NT2/D1 (cell line): ENCODE measurements around the gene MCL1.
"Not testable (repeated sequence)": the region's sequence is repeated elsewhere in the genome, so short reads cannot be mapped to it uniquely, and the experiment has no call there.

ENCODE experiments used
- DNase-seq: peaks from one replicate; pipeline ENCODE4 v3.0.0-alpha.2; 2011; ENCODE audit warnings: low read depth, low spot score
- H3K27me3 ChIP-seq: 2 replicates; pipeline ENCODE4 v1.6.0; 2011; ENCODE audit warnings: mild to moderate bottlenecking; ENCODE audit not compliant: insufficient read length, insufficient read depth
- H3K36me3 ChIP-seq: 2 replicates; pipeline ENCODE4 v1.6.1; 2011; ENCODE audit warnings: mild to moderate bottlenecking, low read length, mixed read lengths; ENCODE audit not compliant: insufficient read depth, insufficient read length
- H3K4me1 ChIP-seq: 2 replicates; pipeline ENCODE4 v1.5.1; 2011; ENCODE audit not compliant: insufficient read depth, insufficient read length
- H3K4me3 ChIP-seq: 2 replicates; pipeline ENCODE4 v1.5.1; 2011; ENCODE audit warnings: low read depth; ENCODE audit not compliant: insufficient read length
- H3K9ac ChIP-seq: 2 replicates; pipeline ENCODE4 v1.6.0; 2011; ENCODE audit warnings: low read depth; ENCODE audit not compliant: insufficient read length
- H3K9me3 ChIP-seq: 2 replicates; pipeline ENCODE4 v1.5.1; 2011; ENCODE audit warnings: mild to moderate bottlenecking, low read length; ENCODE audit not compliant: insufficient read depth
- SUZ12 ChIP-seq: IDR thresholded peaks from 2 replicates; pipeline ENCODE4 v1.6.1; 2011; ENCODE audit not compliant: insufficient read length, insufficient read depth; ENCODE audit errors: extremely low read depth
- YY1 ChIP-seq: IDR thresholded peaks from 2 replicates; pipeline ENCODE4 v1.6.1; 2011; ENCODE audit not compliant: insufficient read length, insufficient read depth
- ZNF274 ChIP-seq: IDR thresholded peaks from 2 replicates; pipeline ENCODE4 v1.6.1; 2011; ENCODE audit warnings: mild to moderate bottlenecking, low read depth, low read length

Gene MCL1

DNA sequence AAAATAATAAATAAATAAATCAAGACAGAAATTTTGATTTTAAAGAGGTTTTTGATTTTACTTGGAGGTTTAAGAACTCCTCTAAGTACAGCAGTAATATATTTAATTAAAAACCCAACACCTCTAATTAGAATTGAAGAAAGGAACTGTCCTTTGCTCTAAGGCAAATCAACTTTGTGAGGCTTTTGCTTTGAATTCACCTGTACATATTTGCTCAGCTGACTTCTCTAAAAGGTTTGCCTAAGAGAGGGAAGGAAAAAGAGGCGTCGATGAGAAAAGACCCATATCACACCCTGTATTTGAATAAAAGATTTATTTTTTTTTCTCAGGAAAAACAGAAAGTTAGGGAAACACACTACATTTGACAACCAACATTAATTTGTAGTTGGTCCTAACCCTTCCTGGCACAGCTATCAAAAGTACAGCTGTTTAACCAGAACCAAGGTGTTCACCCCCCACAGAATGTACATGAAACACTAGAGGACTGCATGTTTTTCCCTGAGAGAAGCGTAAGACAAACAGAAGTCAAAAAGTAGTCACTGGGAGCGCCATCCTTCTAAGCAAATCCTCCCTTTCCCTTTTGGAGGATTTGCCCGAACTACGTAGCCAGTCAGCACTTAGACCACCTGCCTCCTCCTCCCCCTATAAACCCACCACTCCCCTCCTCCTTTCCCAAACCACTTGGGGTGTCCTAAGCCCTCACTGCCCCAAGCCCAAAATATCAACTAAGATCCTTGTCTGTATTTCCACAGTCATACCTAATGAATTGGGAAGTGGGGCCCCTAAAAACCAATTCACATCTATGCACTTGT lies 4.9 kb downstream of the MCL1 start:
- Histone ChIP-seq H3K9me3 (no peaks in the 10 kb centered on the region), H3K4me3 (peak overlapping the region; percentile 100), H3K27me3 (no peaks in the 10 kb centered on the region), H3K4me1 (peaks cover 6% of the 10 kb centered on the region), H3K9ac (no peak overlapping the region), H3K36me3 (peaks cover 70% of the 10 kb centered on the region)
- TF ChIP-seq YY1 (no peak), ZNF274 (no peak), SUZ12 (no peak)
- DNase-seq = no peak

DNA sequence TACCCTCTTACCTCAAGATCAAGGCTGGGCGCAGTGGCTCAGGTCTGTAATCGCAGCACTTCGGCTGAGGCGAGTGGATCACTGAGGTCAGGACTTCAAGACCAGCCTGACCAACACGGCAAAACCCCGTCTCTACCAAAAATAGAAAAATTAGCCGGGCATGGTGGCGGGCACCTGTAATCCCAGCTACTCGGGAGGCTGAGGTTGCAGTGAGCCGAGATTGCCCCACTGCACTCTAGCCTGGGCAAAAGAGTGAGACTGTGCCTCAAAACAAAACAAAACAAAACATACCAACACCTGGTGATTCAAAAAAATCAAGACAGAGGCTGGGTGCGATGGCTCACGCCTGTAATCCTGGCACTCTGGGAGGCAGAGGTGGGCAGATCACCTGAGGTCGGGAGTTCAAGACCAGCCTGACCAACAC lies 5.8 kb downstream of the MCL1 start:
- not testable (repeated sequence) for H3K9ac ChIP-seq, DNase-seq, H3K27me3 ChIP-seq, H3K9me3 ChIP-seq, H3K4me3 ChIP-seq, H3K4me1 ChIP-seq
- H3K36me3 ChIP-seq = peaks cover 66% of the 10 kb centered on the region

DNA sequence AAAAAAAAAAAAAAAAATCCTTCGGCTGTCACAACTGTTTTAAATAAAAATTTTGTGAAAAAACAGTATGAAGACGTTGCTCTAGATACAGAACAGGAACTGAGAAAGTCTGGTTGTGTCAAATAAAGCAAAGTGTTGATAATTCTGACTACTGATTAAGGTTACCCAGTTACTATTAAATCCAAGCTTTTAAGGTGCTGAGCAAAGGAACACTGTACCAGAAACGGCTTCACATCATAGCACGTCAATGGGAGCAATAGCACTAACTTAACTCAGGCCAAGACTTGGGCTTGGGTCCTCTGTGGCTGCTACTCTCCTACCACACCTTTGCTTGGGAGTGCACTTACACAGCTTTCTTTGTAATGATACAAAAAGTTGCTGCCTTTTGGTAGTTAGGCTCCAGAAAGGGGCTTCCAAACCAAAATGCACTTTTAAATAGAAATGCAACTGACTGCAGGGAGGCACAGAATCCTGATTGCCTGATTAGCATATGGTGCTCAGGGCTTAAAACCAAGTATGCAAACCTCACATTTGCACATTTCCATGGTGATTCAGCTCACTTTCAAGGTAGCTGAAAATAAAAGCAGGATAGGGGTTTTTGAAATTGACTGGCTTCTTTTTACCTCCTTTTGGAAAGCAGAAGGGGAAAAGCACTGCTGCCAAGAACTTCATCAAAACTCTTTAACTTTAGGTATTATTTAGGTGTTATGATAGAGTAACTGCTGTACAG lies 6.3 kb downstream of the MCL1 start:
- peaks cover 60% of the 10 kb centered on the region for H3K36me3 ChIP-seq
- H3K9ac ChIP-seq = no peak overlapping the region
- H3K4me3 ChIP-seq = no peak overlapping the region
- peaks cover 6% of the 10 kb centered on the region for H3K4me1 ChIP-seq
- H3K9me3 ChIP-seq = no peaks in the 10 kb centered on the region
- TF ChIP-seq YY1 = no peak
- TF ChIP-seq ZNF274 = no peak
- no peak for TF ChIP-seq SUZ12
- no peaks in the 10 kb centered on the region for H3K27me3 ChIP-seq
- DNase-seq = no peak

DNA sequence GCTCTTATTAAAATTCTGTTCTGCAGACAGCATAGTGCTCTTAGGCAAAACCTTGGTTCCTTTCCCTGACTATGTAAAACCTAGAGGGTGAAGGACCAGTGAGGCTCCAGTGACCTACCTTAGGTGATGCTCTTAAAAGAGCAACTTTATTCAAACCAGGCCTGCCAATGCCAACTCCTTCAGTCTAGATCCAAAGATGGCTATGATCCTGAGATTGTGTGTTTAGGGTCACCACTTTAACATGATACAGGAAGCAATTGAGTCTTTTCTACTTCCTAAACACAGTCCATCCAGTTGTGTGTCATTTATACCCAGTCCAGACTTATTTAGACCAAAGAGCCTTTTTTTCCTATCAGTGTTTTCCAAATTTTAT lies 10.8 kb downstream of the MCL1 start:
- peaks cover 25% of the 10 kb centered on the region for H3K36me3 ChIP-seq
- H3K4me1 ChIP-seq = peaks cover 12% of the 10 kb centered on the region
- no peak overlapping the region for H3K4me3 ChIP-seq
- TF ChIP-seq YY1 = no peak
- no peak for TF ChIP-seq SUZ12
- no peak for TF ChIP-seq ZNF274
- no peaks in the 10 kb centered on the region for H3K27me3 ChIP-seq
- peak overlapping the region; percentile 21 for H3K9ac ChIP-seq
- no peaks in the 10 kb centered on the region for H3K9me3 ChIP-seq
- no peak for DNase-seq

DNA sequence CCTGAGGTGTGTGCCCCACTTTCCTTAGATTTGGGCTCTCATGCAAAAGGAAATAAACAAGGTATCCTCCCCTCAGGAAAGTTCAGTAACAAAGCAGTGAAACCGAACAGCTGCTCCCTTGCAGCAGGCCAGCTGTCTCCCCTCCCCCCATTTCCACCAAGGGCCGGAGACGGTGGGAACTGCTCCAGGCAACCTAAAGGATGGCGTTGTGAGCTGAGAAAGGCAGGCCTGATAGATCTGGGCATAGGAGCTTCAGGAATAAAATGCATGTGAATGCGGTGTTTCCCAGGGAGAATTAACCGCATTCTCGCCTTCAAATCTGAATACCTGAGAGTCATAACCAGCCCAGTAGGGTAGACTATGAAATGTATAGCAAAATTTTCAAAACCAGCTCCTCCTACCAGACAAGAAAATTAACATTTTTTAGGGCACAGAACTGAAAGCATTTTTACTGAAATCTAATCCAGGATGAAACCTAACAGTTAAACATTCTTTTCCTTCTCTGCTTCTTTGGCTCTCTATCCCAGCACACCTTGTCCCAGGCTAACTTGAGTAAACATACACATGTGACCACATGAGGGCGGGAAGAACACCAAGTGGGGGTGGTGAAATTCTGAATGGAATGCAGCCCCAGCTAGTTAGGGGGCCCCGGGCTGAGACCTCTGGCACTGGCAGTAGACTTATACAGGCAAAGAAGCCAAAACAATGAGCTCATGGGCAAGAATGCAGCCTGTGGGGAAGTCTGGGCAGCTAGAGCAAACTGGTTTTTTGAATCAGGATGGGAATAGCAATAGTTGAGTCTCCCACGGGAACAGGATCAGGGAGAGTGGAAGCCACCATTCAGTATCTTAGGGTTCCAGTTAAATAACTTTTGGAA lies 11.5 kb downstream of the MCL1 start:
- peaks cover 25% of the 10 kb centered on the region for H3K36me3 ChIP-seq
- H3K9me3 ChIP-seq = no peaks in the 10 kb centered on the region
- peak overlapping the region; percentile 63 for H3K9ac ChIP-seq
- peak overlapping the region; percentile 9 for H3K4me3 ChIP-seq
- TF ChIP-seq SUZ12 (no peak), YY1 (peak; percentile 6)
- H3K27me3 ChIP-seq = no peaks in the 10 kb centered on the region
- peak; percentile 97 for DNase-seq
- peaks cover 18% of the 10 kb centered on the region for H3K4me1 ChIP-seq

DNA sequence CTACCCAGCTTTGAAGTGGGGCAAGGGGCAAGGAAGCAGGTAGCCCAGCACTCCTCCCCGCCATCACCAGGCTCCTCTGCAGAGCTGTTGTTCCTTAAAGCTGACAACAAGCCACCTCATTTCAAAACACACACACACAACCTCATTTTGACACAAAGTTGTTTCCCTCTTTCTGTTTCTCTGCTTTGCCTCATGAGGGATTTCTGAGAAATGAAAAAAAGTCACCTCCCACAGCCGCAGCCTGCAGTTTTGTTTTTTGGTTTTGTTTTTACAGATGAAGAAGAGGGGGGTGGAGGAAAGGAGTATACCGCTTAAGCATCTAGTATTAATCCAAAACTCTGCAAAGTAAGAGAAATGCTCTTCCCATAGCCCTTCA lies 12.1 kb downstream of the MCL1 start:
- DNase-seq = no peak
- no peak for TF ChIP-seq ZNF274
- no peak for TF ChIP-seq YY1
- no peak for TF ChIP-seq SUZ12
- Histone ChIP-seq H3K36me3 (peaks cover 19% of the 10 kb centered on the region), H3K9me3 (no peaks in the 10 kb centered on the region), H3K4me3 (peak overlapping the region; percentile 9), H3K27me3 (no peaks in the 10 kb centered on the region), H3K4me1 (peaks cover 24% of the 10 kb centered on the region), H3K9ac (peak overlapping the region; percentile 63)
